ENCODE results near the gene BCAS3. TPM values are rescaled to one million over a fixed set of nuclear protein-coding genes. Genes with fewer than 3 reads are reported as not detected.

The BCAS3 gene
- total RNA-seq, 4 donors from 2014 or later: 21.7 to 42.2 (median 23.0) TPM

- no peak for TF ChIP-seq CTCF (IDR thresholded peaks at IDR 0.05; ENCODE audit: low read depth)
Measured at GRCh38 chr17:61416211-61416539, 738.5 kb downstream of the BCAS3 start.

- no peak for TF ChIP-seq CTCF (IDR thresholded peaks at IDR 0.05; ENCODE audit: low read depth)
Measured at GRCh38 chr17:61416540-61417363, 739.1 kb downstream of the BCAS3 start.

GRCh38 chr17:61418449-61418848, 740.8 kb downstream of the BCAS3 start:
- no peak for TF ChIP-seq CTCF (IDR thresholded peaks at IDR 0.05; ENCODE audit: low read depth)

GRCh38 chr17:61419496-61420046, 741.9 kb downstream of the BCAS3 start:
- no peak for TF ChIP-seq CTCF (IDR thresholded peaks at IDR 0.05; ENCODE audit: low read depth)

GRCh38 chr17:61420052-61420451, 742.4 kb downstream of the BCAS3 start:
- TF ChIP-seq CTCF (IDR thresholded peaks at IDR 0.05; ENCODE audit: low read depth): no peak

- TF ChIP-seq CTCF (IDR thresholded peaks at IDR 0.05; ENCODE audit: low read depth): no peak
Measured at GRCh38 chr17:61420745-61421398, 743.2 kb downstream of the BCAS3 start.

- no peak for TF ChIP-seq CTCF (IDR thresholded peaks at IDR 0.05; ENCODE audit: low read depth)
Measured at GRCh38 chr17:61421460-61421859, 743.8 kb downstream of the BCAS3 start.
